GM12878 (cell line): ENCODE data around the gene SHMT1. TPM values are rescaled to one million over a fixed set of nuclear protein-coding genes. Genes with fewer than 3 reads are reported as not detected.
"Not testable (repeated sequence)": the region's sequence is repeated elsewhere in the genome, so short reads cannot be mapped to it uniquely, and the experiment has no call there.

ENCODE experiments used
- ATAC-seq: fragments of 200-7000 bp; cut with Tn5 transposase; 3 replicates; pipeline ENCODE4 v1.9.1; 2020; ENCODE audit warnings: mild to moderate bottlenecking, moderate library complexity
- BruUV-seq: library from RNA; stranded (reverse); fragments of 400-500 nt; replicated peaks from 2 replicates; lab custom pipeline; 2021; lab: Mats Ljungman, UMichigan
- CTCF ChIA-PET: fragments of 300-600 bp; sonication (Branson Sonifier 250); formaldehyde crosslinking; extraction: SDS; loops from one replicate; lab custom pipeline; 2021; ENCODE audit warnings: inconsistent platforms; lab: Yijun Ruan, JAX
- POLR2A ChIA-PET: fragments of 350-600 bp; formaldehyde crosslinking; extraction: SDS; loops from one replicate; lab custom pipeline; 2021; ENCODE audit warnings: inconsistent platforms; lab: Charles Lee
- RAD21 ChIA-PET: fragments of 300-600 bp; sonication (Branson Sonifier 250); formaldehyde crosslinking; loops from one replicate; lab custom pipeline; 2023; ENCODE audit warnings: antibody characterized with exemption; ENCODE audit not compliant: unreplicated experiment; lab: Charles Lee
- SMC1A ChIA-PET: fragments of 300-600 bp; sonication (Branson Sonifier 250); formaldehyde crosslinking; loops from one replicate; lab custom pipeline; 2023; ENCODE audit not compliant: unreplicated experiment, uncharacterized antibody; lab: Charles Lee
- DNase-seq: peaks from one replicate; pipeline ENCODE4 v3.0.0-alpha.2; 2011; ENCODE audit warnings: low read depth, low spot score
- FAIRE-seq: peaks from 3 replicates; lab custom pipeline; 2011; peaks lifted over from hg19 to GRCh38; lab: Jason Lieb, UNC
- H2AFZ ChIP-seq: 2 replicates; pipeline ENCODE4 v1.6.0; 2011; ENCODE audit warnings: low read depth, low read length, control low read depth; ENCODE audit not compliant: control insufficient read depth
- H3K27ac ChIP-seq: 2 replicates; pipeline ENCODE4 v1.5.1; 2011; ENCODE audit warnings: control low read depth; ENCODE audit not compliant: control insufficient read depth, insufficient read depth
- H3K27me3 ChIP-seq, 2 experiments: replicated peaks in 1 of 2; 2 replicates each; pipeline versions ENCODE4 v1.6.0 to v1.6.1; 2011; ENCODE audit warnings: low read length in 1 of 2; ENCODE audit not compliant: control insufficient read depth in 2 of 2, insufficient read depth in 2 of 2
- H3K36me3 ChIP-seq, 2 experiments: 2 replicates each; pipeline ENCODE4 v1.5.1; 2011; ENCODE audit warnings: low read length in 1 of 2; ENCODE audit not compliant: control insufficient read depth in 2 of 2, insufficient read depth in 2 of 2
- H3K4me1 ChIP-seq: 2 replicates; pipeline ENCODE4 v1.6.1; 2011; ENCODE audit warnings: mild to moderate bottlenecking, low read length, moderate library complexity, mixed read lengths; ENCODE audit not compliant: control insufficient read depth, insufficient read depth
- H3K4me2 ChIP-seq: 2 replicates; pipeline ENCODE4 v1.6.0; 2011; ENCODE audit warnings: control low read depth; ENCODE audit not compliant: control insufficient read depth, insufficient read depth
- H3K4me3 ChIP-seq: fragments of 200-600 bp; sonication (generic); 2 replicates; pipeline ENCODE4 v1.5.1; 2016
- H3K79me2 ChIP-seq: 2 replicates; pipeline ENCODE4 v1.6.0; 2011; ENCODE audit warnings: low read length; ENCODE audit not compliant: control insufficient read depth, insufficient read depth
- H3K9ac ChIP-seq: 2 replicates; pipeline ENCODE4 v1.8.0; 2011; ENCODE audit warnings: low read length, control low read depth, mixed read lengths; ENCODE audit not compliant: control insufficient read depth, insufficient read depth
- H3K9me3 ChIP-seq: replicated peaks from 3 replicates; pipeline ENCODE4 v1.5.1; 2011; ENCODE audit warnings: mild to moderate bottlenecking, low read length; ENCODE audit not compliant: control insufficient read depth, insufficient read depth
- H4K20me1 ChIP-seq: 2 replicates; pipeline ENCODE4 v1.6.0; 2011; ENCODE audit not compliant: control insufficient read depth, insufficient read depth
- HDGF ChIP-seq: fragments of 450-650 bp; IDR thresholded peaks from 2 replicates; pipeline ENCODE4 v1.6.1; 2016; ENCODE audit warnings: antibody characterized with exemption
- SMAD5 ChIP-seq: IDR thresholded peaks from 2 replicates; pipeline ENCODE4 v1.6.1; 2016; ENCODE audit warnings: antibody characterized with exemption, low read depth
- ZBTB40 ChIP-seq: fragments of 450-650 bp; IDR thresholded peaks from 2 replicates; pipeline ENCODE4 v1.6.1; 2016; ENCODE audit warnings: mild to moderate bottlenecking, moderate library complexity, borderline replicate concordance
- WGBS: methylation state at CpG from one replicate; pipeline ENCODE4 v1.1.6; 2016; ENCODE audit warnings: low lambda C conversion rate; ENCODE audit not compliant: insufficient replicate concordance, insufficient coverage; ENCODE audit errors: missing lambda C conversion rate; 5-methylcytosine and 5-hydroxymethylcytosine counted together
- in situ Hi-C: fragments of 300-500 bp; cut with MboI; formaldehyde crosslinking; loops from 9 replicates; pipeline ENCODE4 v1.14.3; 2018; ENCODE audit warnings: mixed read lengths
- intact Hi-C: fragments of 100-400 bp; cut with micrococcal nuclease; formaldehyde crosslinking; loops from one replicate; pipeline ENCODE4 v1.14.2; 2022; ENCODE audit not compliant: unreplicated experiment
- polyA plus RNA-seq, 11 experiments: library from polyadenylated mRNA; depleted of rRNA in 4 of 11; unstranded in 6 of 11; stranded (reverse) in 5 of 11; fragments of >200 nt; fragmentation: Nextera tagmentation in 4 of 11; fragmentation: Illumina TruSeq in 1 of 11; extraction: Ambion mirVana in 4 of 11; extraction: Trizol in 1 of 11; gene quantifications; 1 replicate in 1 of 11; 2 replicates in 10 of 11; pipeline versions ENCODE4 v1.2.1 to v1.2.3, GENCODE V29; 2011 to 2016; ENCODE audit warnings: inconsistent platforms in 2 of 11, missing spikeins in 2 of 11, low read depth in 1 of 11
- total RNA-seq, 4 experiments: library from RNA; depleted of rRNA in 3 of 4; stranded (reverse); fragments of >200 nt in 3 of 4; fragmentation: Illumina TruSeq in 1 of 4; extraction: Trizol in 1 of 4; gene quantifications; 2 replicates each; pipeline versions ENCODE4 v1.2.1 to v1.2.3, GENCODE V29; 2013 to 2021

The SHMT1 gene
- total and polyA plus RNA-seq, 10 of the 15 experiments (the other 5 are each of a cell fraction or from before 2014, with no cell fraction given) = 5.2 to 60.1 (median 34.6) TPM

- in situ Hi-C loops = no loop called here
- TF ChIP-seq SMAD5 = no peak
- TF ChIP-seq ZBTB40 = no peak
- TF ChIP-seq HDGF = no peak
- Histone ChIP-seq H3K4me1 (peaks cover 5% of the 10 kb centered on the region; the same call in 1 of the 2 replicates), H3K9ac (no peak overlapping the region), H3K27ac (no peak overlapping the region), H2AFZ (no peak overlapping the region), H3K79me2 (no peaks in the 10 kb centered on the region), H3K27me3 (no peaks in the 10 kb centered on the region; a peak in 1 of 4 replicates), H3K4me3 (no peak overlapping the region), H3K36me3 (no peaks in the 10 kb centered on the region), H3K9me3 (peaks cover 3% of the 10 kb centered on the region; the same call in 1 of the 3 replicates), H3K4me2 (no peak overlapping the region), H4K20me1 (no peaks in the 10 kb centered on the region)
- CTCF ChIA-PET = no interaction called here
- no peak for DNase-seq
- intact Hi-C loops = no loop called here
- FAIRE-seq = no peak
- WGBS = 55% methylated on average over 16 of the region's 16 CpGs
- ATAC-seq = no peak
- SMC1A ChIA-PET = no interaction called here
- POLR2A ChIA-PET = no interaction called here
- RAD21 ChIA-PET = no interaction called here
- BruUV-seq = no TSS peak
Measured at GRCh38 chr17:18379246-18380146, 16.1 kb upstream of the SHMT1 start.

DNA sequence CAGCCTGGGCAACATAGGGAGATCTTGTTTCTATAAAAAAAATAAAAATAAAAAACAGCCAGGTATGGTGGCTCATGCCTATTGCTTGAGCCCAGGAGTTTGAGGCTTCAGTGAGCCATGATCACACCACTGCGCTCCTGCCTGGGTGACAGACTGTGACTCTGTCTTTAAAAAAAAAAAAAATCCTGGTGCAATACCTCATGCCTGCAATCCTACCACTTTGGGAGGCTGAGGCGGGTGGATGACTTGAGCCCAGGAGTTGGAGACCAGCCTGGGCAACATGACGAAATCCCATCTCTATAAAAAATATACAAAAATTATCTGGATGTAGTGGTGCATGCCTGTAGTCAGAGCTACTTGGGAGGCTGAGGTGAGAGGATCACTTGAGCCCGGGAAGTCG is 15.3 kb upstream of the SHMT1 start:
- POLR2A ChIA-PET, FAIRE-seq, DNase-seq, H3K36me3 ChIP-seq, H3K27ac ChIP-seq, H4K20me1 ChIP-seq, BruUV-seq, intact Hi-C loops, H3K4me3 ChIP-seq, SMC1A ChIA-PET, H3K9me3 ChIP-seq, CTCF ChIA-PET, H2AFZ ChIP-seq, H3K4me2 ChIP-seq, ATAC-seq, H3K79me2 ChIP-seq, in situ Hi-C loops, RAD21 ChIA-PET, H3K9ac ChIP-seq, H3K4me1 ChIP-seq, H3K27me3 ChIP-seq: not testable (repeated sequence)
- 76% methylated on average over 5 of the region's 5 CpGs for WGBS
